Measurements from ENCODE around the gene PRDM16.

Gene PRDM16

GRCh38 chr1:3427711-3428704 lies 359.0 kb downstream of the PRDM16 start:
- DNase-seq (ENCODE audit: low read depth, low spot score) = no peak

- DNase-seq (ENCODE audit: low read depth, low spot score) = no peak
Measured at GRCh38 chr1:3428899-3429298, 359.9 kb downstream of the PRDM16 start.

GRCh38 chr1:3429320-3429719 lies 360.3 kb downstream of the PRDM16 start:
- no peak for DNase-seq (ENCODE audit: low read depth, low spot score)

DNA sequence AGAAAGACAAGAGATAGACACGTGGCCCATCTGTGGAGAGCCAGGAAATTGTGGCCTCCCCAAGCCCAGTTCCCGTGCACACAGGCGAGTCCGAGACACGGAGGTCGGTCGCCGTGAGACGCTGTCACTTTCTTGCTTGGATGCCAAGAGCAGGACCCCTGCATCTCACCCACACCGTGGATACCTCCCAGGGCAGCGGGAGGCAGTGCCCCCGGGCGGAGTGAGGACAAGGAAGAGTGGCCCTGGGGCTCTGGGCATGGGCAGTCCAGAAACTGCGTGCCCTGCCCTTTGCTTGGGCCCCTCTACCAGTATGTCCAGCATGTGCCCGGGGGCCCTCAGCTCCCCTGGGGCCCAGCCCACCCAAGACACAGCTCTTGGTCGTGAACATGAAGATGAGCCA lies 360.8 kb downstream of the PRDM16 start:
- no peak for DNase-seq (ENCODE audit: low read depth, low spot score)

GRCh38 chr1:3430406-3430805 lies 361.4 kb downstream of the PRDM16 start:
- no peak for DNase-seq (ENCODE audit: low read depth, low spot score)

DNA sequence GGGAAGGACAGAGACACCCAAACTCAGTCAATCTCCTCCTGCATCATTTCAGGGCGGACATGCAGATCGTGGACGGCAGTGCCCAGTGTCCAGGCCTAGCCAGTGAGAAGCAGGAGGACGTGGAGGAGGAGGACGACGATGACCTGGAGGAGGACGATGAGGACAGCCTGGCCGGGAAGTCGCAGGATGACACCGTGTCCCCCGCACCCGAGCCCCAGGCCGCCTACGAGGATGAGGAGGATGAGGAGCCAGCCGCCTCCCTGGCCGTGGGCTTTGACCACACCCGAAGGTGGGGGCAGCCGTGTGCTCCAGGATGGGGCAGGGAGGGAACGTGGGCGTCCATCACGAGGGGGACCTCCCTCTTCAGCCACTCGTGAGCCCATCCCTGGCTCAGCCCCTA lies 361.8 kb downstream of the PRDM16 start:
- no peak for DNase-seq (ENCODE audit: low read depth, low spot score)

DNA sequence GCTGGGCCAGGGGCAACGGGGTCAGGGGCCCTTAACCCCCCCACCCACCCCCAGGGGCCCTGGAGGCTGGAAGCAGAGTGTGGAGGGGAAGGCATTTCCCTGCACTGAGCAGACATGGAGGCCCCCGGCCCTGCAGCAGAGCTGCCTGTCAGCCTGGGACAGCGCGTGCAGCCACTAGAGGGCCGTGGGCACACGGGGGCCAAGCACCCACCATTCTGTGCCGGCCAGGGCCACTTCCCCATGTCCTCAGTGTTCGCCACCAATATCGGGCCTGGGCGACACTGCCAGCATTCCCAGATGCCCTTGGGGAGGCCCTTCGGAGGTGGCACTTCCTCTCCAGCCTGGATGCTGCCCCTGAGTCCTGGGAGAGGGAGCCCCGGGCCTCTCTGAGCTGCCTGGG lies 362.3 kb downstream of the PRDM16 start:
- DNase-seq (ENCODE audit: low read depth, low spot score) = no peak

DNA sequence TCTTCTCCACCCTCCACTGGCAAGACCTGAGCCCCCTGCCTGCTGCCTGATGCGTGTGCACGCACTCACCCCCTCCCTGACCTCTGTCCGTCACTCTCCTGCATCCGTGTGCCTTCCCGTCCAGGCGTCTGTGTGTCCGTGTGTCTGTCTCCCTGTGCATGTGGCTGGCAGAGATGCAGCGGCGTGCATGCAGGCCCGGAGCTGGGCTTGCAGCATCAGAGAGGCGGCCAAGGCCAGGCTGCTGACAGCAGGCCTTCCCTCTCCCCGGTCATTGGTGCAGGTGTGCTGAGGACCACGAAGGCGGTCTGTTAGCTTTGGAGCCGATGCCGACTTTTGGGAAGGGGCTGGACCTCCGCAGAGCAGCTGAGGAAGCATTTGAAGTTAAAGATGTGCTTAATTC lies 362.7 kb downstream of the PRDM16 start:
- DNase-seq (ENCODE audit: low read depth, low spot score) = no peak

DNA sequence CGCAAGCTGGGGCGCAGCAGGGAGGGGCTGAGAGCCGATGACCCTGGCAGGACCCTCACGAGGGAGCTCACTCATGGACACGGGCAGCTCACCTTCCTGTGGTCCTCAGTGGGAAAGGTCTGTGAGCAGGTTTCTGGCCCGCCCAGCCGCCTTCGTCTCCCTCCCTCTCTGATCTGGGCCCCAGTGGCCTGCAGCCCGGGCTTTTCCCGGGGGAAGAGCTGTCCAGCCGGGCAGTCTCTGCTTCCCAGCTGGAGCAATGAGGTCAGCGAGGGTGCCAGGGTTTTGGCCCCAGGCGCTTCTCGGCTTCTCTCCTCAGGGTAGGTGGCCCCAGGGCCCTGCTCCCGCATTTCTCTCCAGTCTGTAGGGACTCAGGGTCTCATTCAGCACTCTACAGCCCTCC lies 363.3 kb downstream of the PRDM16 start:
- DNase-seq (ENCODE audit: low read depth, low spot score) = no peak

- no peak for DNase-seq (ENCODE audit: low read depth, low spot score)
Measured at GRCh38 chr1:3433076-3433475, 364.1 kb downstream of the PRDM16 start.

GRCh38 chr1:3433596-3434320 lies 364.8 kb downstream of the PRDM16 start:
- DNase-seq (ENCODE audit: low read depth, low spot score) = no peak

- no peak for DNase-seq (ENCODE audit: low read depth, low spot score)
Measured at GRCh38 chr1:3434406-3435110, 365.6 kb downstream of the PRDM16 start.

DNA sequence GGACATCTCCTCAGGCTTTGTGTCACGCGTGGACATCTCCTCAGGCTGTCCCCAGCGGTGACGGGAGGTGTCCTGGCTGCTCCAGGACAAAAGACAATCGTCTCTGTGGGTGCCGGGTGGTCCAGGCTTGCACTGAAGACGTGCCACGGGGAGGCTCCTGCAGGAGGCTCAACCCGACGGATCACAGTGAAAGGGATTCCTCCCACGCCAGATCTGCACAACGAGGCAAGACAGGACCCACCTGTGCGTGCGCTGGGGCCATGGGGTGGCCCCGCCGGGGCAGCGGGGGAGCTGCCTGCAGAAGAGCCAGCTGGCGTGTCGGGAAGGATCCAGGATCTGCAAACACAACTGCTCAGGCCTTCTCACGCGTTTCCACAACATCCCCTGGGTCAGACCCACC lies 366.7 kb downstream of the PRDM16 start:
- no peak for DNase-seq (ENCODE audit: low read depth, low spot score)

DNA sequence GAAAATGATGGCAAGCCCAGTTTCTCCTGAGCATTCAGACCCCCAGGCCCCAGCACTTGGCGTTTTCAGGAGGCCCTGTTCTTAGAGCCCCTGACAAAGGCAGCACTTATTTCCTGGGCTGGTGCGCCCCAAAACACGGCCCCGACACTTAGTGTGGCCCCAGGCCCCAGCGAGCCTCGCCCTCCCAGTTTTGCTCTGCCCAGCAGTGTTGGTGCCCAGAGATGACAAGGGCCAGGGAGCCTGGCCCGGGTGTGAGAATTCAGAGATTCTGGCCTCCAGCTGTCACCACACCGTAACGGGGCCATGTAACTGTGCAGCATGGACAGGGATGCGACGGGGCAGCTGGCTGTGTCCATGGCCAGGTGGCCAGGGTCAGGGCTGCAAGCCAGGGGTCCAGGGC lies 367.4 kb downstream of the PRDM16 start:
- no peak for DNase-seq (ENCODE audit: low read depth, low spot score)

GRCh38 chr1:3436901-3437300 lies 367.9 kb downstream of the PRDM16 start:
- no peak for DNase-seq (ENCODE audit: low read depth, low spot score)

DNA sequence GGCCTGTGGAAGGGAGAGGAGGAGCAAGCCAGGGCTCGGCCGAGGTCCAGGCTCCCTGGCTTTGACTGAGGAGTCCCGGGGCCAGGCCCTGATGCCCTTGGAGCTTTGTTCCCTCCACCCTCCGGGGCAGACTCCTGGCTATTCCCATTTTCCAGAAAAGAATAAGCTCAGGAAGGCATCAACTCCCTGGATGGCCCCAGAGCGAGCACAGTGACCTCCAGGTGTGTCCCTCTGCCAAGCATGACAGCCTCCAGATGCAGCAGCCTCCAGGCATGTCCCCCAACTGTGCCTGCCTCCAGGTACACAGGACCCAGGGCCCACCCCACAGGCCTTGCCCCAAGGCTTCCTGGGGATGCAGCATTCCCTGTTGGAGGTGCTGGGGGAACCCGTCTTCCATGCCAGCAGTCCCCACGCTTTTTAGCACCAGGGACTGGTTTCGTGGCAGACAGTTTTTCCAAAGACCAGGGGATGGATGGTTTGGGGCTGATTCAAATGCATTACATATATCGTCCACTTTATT lies 369.7 kb downstream of the PRDM16 start:
- DNase-seq (ENCODE audit: low read depth, low spot score) = no peak

- no peak for DNase-seq (ENCODE audit: low read depth, low spot score)
Measured at GRCh38 chr1:3439346-3440299, 370.6 kb downstream of the PRDM16 start.

GRCh38 chr1:3440300-3440681 lies 371.3 kb downstream of the PRDM16 start:
- no peak for DNase-seq (ENCODE audit: low read depth, low spot score)

DNA sequence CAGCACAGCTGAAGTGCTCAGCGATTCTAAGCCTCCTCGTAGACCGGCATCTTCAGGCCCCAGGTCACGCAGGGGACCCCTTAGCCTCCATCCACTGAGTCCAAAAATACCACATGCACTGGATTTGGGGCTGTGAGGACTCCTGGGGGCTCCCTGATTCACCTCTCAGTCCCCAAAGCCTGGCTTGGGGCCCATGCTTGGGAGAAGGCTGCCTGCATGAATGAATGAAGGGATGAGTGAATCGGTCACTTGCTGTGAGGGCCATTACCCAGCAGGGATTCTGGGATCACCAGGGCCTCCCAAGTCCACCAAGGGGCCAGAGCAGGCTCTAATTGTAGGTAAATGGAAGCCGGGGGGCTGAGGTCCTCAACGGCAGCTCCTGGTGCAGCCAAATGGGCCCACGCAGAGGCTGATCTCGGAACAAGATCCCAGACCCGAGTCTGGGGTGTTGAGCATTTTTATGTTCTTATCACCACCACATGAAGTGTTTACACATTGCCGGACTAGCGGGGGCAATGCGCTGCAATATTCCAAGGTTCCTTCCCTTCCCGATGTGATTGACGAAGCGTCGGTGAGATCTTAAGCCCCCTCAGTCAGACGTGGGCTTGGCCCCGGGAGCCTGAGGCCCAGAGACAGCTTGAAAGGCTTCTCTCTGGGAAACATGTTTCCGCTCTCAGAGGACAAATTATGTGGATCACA lies 371.9 kb downstream of the PRDM16 start:
- no peak for DNase-seq (ENCODE audit: low read depth, low spot score)

DNA sequence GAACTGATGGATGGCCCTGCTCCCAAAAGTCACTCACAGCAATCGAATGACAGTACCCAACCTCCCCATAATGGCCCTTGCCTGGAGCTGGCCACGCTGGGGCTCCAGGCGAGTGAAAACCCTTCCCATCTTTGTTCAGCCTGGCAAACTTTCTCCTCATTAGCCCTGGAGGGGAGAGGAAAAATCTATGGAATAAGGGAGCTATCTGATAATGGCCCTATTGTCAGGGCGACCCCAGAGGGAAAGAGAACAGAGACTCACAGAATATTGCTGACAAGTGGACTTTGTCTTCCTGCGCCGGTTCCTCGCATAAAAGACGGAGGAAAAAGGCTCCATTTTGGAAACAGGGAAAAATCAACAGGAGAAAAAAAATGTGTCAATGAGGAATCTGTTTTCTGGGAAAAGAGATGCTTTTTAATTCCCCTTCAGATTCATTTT lies 372.4 kb downstream of the PRDM16 start:
- no peak for DNase-seq (ENCODE audit: low read depth, low spot score)
